GM18867 (cell line): ENCODE measurements around the gene ITPKB.
"Not testable (repeated sequence)": the region's sequence is repeated elsewhere in the genome, so short reads cannot be mapped to it uniquely, and the experiment has no call there.

ENCODE experiments used
- ATAC-seq: cut with Tn5 transposase; IDR thresholded peaks from one replicate; pipeline ENCODE4 v1.9.1; 2021; ENCODE audit warnings: mild to moderate bottlenecking, moderate library complexity; ENCODE audit not compliant: unreplicated experiment

Gene ITPKB

GRCh38 chr1:226605318-226605950 is 133.6 kb downstream of the ITPKB start:
- ATAC-seq = no peak

DNA sequence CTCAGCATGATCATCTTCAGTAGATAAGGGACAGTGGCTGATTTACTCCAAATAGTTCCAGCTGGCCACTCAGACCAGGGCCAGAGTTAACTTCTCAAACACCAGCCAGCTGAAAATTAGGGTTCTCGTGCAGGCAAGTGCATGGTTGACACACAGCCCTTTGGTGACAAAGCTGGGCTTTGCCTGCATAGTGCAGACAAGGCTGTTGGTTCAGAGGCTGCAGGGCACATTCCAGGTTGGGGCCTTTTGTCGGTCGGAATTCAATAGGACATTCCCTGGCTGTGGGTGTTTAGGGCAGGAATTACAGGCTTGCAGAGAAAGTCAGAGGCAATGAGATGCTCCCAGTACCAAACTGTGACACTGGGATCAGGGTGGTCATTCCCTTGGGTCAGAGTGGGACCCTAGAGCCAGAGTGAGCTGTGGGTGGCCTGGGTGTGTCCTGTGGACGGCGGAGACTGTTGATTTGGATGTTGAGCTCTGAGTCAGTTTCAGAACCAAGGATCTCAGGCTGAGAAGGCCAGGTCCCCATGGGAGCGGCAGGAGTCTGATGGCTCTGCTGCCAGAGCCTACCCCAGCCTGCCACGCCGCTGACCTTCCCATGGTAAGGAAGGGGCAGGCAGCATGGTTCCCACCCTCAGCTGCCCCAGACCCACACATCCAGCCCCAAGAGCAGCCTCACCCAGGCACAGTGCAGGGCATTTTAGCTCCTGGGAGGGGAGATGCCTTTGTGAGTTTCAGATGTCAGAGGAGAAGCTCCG is 134.3 kb downstream of the ITPKB start:
- ATAC-seq = no peak

- ATAC-seq = no peak
Observed at GRCh38 chr1:226603858-226604559, 135.1 kb downstream of the ITPKB start.

- no peak for ATAC-seq
Observed at GRCh38 chr1:226603022-226603857, 135.8 kb downstream of the ITPKB start.

DNA sequence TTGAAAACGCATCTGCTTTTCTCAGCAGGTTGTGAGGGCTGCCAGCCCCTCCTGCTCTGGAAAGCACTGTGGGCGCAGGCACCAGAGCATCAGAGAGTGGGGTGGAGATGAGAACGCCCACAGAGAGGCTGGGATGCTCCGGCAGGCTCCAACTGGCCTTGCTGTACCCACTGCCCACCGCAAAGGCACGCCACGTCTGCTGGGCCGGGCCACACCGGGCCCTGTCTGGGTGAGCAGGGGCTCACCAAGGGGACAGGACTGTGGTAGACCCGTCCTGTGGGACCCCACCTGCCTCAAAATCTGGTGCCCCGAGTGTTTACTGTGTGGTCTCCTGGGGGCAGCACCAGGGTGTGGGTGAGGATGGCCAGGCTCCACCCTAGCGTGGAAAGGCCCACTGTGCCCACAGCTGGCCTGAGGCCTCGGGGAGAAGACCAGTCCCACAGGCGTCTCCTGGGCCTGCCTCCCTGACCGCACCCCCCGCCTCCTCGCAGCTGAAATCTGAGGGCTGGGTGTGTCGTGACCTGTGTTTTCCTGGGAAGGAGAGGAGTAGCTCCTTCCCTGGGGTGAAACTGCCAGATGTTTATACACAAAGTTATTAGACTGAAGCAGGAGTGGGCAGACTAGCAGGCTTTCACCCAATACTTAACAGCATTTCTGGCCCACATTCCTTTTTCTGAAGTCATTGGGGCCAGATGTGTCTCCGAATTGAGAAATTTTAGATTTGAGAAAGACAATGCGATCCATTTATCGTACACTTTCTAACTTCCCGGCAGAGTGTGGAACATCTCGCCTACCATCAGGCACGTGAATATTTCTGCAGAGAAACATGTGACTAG is 136.7 kb downstream of the ITPKB start:
- no peak for ATAC-seq

GRCh38 chr1:226601456-226601855 is 137.6 kb downstream of the ITPKB start:
- no peak for ATAC-seq

GRCh38 chr1:226600254-226600653 is 138.8 kb downstream of the ITPKB start:
- no peak for ATAC-seq

GRCh38 chr1:226599636-226600238 is 139.3 kb downstream of the ITPKB start:
- ATAC-seq = no peak

DNA sequence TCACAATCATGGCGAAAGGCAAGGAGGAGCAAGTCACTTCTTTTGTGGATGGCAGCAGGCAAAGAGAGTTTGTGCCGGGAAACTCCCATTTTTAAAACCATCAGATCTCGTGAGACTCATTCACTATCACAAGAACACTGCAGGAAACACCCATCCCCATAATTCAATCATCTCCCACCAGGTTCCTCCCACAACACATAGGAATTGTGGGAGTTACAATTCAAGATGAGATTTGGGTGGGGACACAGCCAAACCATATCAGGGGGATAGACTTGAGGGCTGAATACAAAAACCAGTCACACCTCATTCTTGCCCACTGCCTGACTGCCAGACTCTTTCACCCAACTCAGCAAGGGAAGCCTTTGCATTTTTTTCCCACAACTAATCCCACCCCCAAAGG is 140.1 kb downstream of the ITPKB start:
- not testable (repeated sequence) for ATAC-seq

DNA sequence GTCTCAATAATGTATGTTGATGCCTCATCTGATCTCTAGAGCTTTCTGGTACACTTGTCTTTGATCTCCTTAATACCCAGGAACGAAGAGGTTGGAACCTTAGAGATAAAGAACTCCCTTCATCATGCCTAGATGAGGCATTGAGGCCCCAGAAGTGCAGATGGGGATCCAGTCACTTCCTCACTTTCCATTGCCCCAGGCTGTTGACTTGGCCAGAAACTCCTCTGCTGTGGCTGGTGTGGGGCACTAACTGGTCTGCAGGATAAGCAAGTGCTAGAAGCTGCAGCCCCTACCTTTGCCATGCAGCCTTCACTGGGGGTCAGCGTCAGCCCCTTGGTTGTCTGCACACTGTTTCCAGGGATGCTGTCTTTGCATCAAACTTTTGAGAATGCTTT is 140.6 kb downstream of the ITPKB start:
- no peak for ATAC-seq

DNA sequence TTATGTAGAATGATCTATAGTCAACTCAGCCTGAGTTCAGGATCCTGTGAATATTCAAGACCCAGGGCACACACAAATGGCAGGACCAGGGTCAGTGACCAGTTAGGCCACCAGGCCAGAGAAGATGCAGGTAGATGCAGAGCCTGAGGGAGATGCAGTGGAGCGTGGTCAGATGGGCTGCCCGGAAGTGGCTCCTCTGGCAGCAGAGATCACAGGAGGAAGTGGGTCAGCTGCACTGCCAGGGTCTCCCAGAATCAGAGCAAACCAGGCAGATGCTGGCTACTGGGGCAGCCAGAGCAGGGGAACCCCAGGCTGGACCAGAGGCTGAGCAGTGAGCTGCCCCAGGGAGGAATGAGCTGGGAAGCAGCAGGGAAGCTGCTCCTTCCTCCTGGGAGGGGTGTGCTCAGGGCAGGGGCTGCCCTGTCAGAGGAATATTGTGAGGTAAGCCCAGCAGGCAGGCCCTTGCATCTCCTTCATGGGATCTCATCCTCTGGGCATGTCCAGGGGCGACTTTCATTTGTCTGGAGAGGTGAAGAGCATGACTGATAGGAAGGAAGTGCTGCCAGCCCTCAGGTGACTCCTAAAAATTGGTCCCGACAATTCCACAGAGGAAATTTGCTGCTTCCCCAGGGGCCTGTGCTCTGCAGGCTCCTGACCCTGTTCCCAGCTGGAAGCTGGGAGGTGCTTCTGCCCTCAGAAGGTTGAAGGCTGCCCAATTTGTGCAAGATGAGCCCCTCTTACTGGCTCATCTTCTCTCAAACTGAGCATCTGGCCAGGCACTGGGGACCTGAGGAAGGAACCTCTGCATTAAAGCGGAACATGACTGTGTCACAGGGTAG is 141.2 kb downstream of the ITPKB start:
- ATAC-seq = no peak

- no peak for ATAC-seq
Observed at GRCh38 chr1:226596531-226597165, 142.4 kb downstream of the ITPKB start.

GRCh38 chr1:226593541-226593940 is 145.5 kb downstream of the ITPKB start:
- ATAC-seq = no peak

- no peak for ATAC-seq
Observed at GRCh38 chr1:226590614-226591013, 148.5 kb downstream of the ITPKB start.

- ATAC-seq = no peak
Observed at GRCh38 chr1:226589008-226589733, 149.9 kb downstream of the ITPKB start.

DNA sequence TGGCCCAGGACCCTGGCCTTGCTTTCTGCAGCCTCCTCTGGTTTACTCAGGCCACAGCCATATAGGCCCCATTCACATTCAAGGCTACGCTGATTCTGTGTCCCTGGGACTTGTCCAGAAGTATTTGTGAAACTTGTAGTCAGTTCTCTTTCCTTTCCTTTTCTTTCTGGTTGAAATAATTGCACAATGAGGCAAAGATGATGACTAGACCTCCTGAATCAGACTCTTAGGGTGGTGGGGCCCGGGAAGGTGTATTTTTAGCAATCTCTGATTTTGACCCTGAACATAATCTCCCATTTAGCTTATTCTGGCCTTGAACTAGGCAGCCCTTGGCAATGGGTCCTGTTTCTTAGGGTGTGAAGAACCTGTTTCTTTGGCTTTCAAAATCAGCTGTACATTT is 150.6 kb downstream of the ITPKB start:
- no peak for ATAC-seq

GRCh38 chr1:226586650-226587422 is 152.2 kb downstream of the ITPKB start:
- no peak for ATAC-seq
